HEK293 (cell line): ENCODE results near the gene TGFBI.

Experiments
- CTCF ChIA-PET: fragments of 350-600 bp; formaldehyde crosslinking; extraction: SDS; loops from one replicate; lab custom pipeline; 2021; ENCODE audit warnings: antibody characterized with exemption; lab: Yijun Ruan, JAX
- POLR2A ChIA-PET: fragments of 300-600 bp; formaldehyde crosslinking; extraction: SDS; loops from one replicate; lab custom pipeline; 2020; ENCODE audit warnings: antibody characterized with exemption, inconsistent platforms; lab: Yijun Ruan, JAX
- H3K27ac ChIP-seq: fragments of 200-500 bp; sonication (Bioruptor generic); 2 replicates; pipeline ENCODE4 v1.5.1; 2014; ENCODE audit warnings: low read depth, low read length, control low read depth, inconsistent platforms; ENCODE audit errors: extremely low read depth
- H3K36me3 ChIP-seq, 2 experiments: fragments of 200-500 bp in 1 of 2; sonication (Bioruptor generic) in 1 of 2; 1 replicate in 1 of 2; 2 replicates in 1 of 2; pipeline ENCODE4 v1.5.1; 2014 to 2017; ENCODE audit warnings: inconsistent platforms in 2 of 2, low read length in 2 of 2; ENCODE audit not compliant: control insufficient read depth in 2 of 2, insufficient read depth in 1 of 2
- H3K4me1 ChIP-seq: fragments of 200-500 bp; sonication (Bioruptor generic); 2 replicates; pipeline ENCODE4 v1.5.1; 2014; ENCODE audit warnings: mild to moderate bottlenecking, low read length, inconsistent platforms; ENCODE audit not compliant: control insufficient read depth, insufficient read depth
- H3K4me3 ChIP-seq: 2 replicates; pipeline ENCODE4 v1.5.1; 2011; ENCODE audit warnings: low read depth, mild to moderate bottlenecking, control low read depth, low read length, moderate library complexity
- H3K9me3 ChIP-seq: fragments of 200-500 bp; sonication (Bioruptor generic); 2 replicates; pipeline ENCODE4 v1.5.1; 2014; ENCODE audit warnings: low read depth, low read length, inconsistent platforms; ENCODE audit not compliant: control insufficient read depth, insufficient read depth
- GFI1B ChIP-seq: fragments of 450-650 bp; formaldehyde crosslinking; IDR thresholded peaks from 2 replicates; pipeline ENCODE4 v1.5.1; 2016; ENCODE audit warnings: missing biosample characterization, missing genetic modification characterization
- GLIS1 ChIP-seq: fragments of 450-650 bp; formaldehyde crosslinking; IDR thresholded peaks from 2 replicates; pipeline ENCODE4 v1.5.1; 2016; ENCODE audit warnings: missing biosample characterization, missing genetic modification characterization
- HIC1 ChIP-seq: fragments of 450-650 bp; formaldehyde crosslinking; IDR thresholded peaks from 2 replicates; pipeline ENCODE4 v1.5.1; 2016; ENCODE audit warnings: missing biosample characterization, missing genetic modification characterization
- IKZF3 ChIP-seq: fragments of 450-650 bp; IDR thresholded peaks from 2 replicates; pipeline ENCODE4 v1.5.0; 2018; ENCODE audit warnings: missing biosample characterization, mild to moderate bottlenecking, missing genetic modification characterization, moderate library complexity
- INSM2 ChIP-seq: fragments of 450-650 bp; formaldehyde crosslinking; IDR thresholded peaks from 2 replicates; pipeline ENCODE4 v1.5.1; 2016; ENCODE audit warnings: missing biosample characterization, missing genetic modification characterization
- KLF1 ChIP-seq: fragments of 450-650 bp; formaldehyde crosslinking; IDR thresholded peaks from 2 replicates; pipeline ENCODE4 v1.5.1; 2016; ENCODE audit warnings: missing biosample characterization, missing genetic modification characterization
- PRDM1 ChIP-seq: fragments of 450-650 bp; formaldehyde crosslinking; IDR thresholded peaks from 2 replicates; pipeline ENCODE4; 2016; ENCODE audit warnings: missing biosample characterization, missing genetic modification characterization
- REPIN1 ChIP-seq: fragments of 450-650 bp; formaldehyde crosslinking; IDR thresholded peaks from 2 replicates; pipeline ENCODE4 v1.5.1; 2017; ENCODE audit warnings: missing biosample characterization, missing genetic modification characterization, low read depth
- REST ChIP-seq: fragments of 450-650 bp; formaldehyde crosslinking; IDR thresholded peaks from 2 replicates; pipeline ENCODE4 v1.5.1; 2016; ENCODE audit warnings: missing biosample characterization, missing genetic modification characterization
- SP7 ChIP-seq: fragments of 450-650 bp; formaldehyde crosslinking; IDR thresholded peaks from 2 replicates; pipeline ENCODE4 v1.5.1; 2016; ENCODE audit warnings: missing biosample characterization, missing genetic modification characterization
- ZBTB21 ChIP-seq: fragments of 450-650 bp; formaldehyde crosslinking; IDR thresholded peaks from 2 replicates; pipeline ENCODE4 v1.5.1; 2017; ENCODE audit warnings: missing biosample characterization, missing genetic modification characterization
- ZBTB49 ChIP-seq: fragments of 450-650 bp; formaldehyde crosslinking; IDR thresholded peaks from 2 replicates; pipeline ENCODE4 v1.5.1; 2016; ENCODE audit warnings: missing biosample characterization, missing genetic modification characterization, low read depth
- ZEB2 ChIP-seq: fragments of 450-650 bp; formaldehyde crosslinking; IDR thresholded peaks from 2 replicates; pipeline ENCODE4 v1.5.1; 2016; ENCODE audit warnings: missing biosample characterization, missing genetic modification characterization
- ZNF10 ChIP-seq: fragments of 450-650 bp; formaldehyde crosslinking; IDR thresholded peaks from 2 replicates; pipeline ENCODE4 v1.5.1; 2017; ENCODE audit warnings: missing biosample characterization, missing genetic modification characterization
- ZNF114 ChIP-seq: fragments of 450-650 bp; formaldehyde crosslinking; IDR thresholded peaks from 2 replicates; pipeline ENCODE4 v1.5.0; 2017; ENCODE audit warnings: missing biosample characterization, missing genetic modification characterization
- ZNF335 ChIP-seq: fragments of 450-650 bp; formaldehyde crosslinking; conservative IDR thresholded peaks from 2 replicates; pipeline ENCODE4 v1.5.1; 2016; ENCODE audit warnings: missing biosample characterization, missing genetic modification characterization
- ZNF426 ChIP-seq: fragments of 450-650 bp; formaldehyde crosslinking; IDR thresholded peaks from 2 replicates; pipeline ENCODE4 v1.5.1; 2017; ENCODE audit warnings: missing biosample characterization, missing genetic modification characterization, mild to moderate bottlenecking, inconsistent platforms, moderate library complexity
- ZNF510 ChIP-seq: fragments of 450-650 bp; formaldehyde crosslinking; IDR thresholded peaks from 2 replicates; pipeline ENCODE4 v1.5.1; 2018; ENCODE audit warnings: mild to moderate bottlenecking, missing genetic modification characterization, missing biosample characterization; ENCODE audit not compliant: insufficient replicate concordance
- ZNF518A ChIP-seq: fragments of 450-650 bp; formaldehyde crosslinking; conservative IDR thresholded peaks from 2 replicates; pipeline ENCODE4 v1.5.1; 2016; ENCODE audit warnings: low read depth, missing biosample characterization, missing genetic modification characterization
- ZNF629 ChIP-seq: fragments of 450-650 bp; formaldehyde crosslinking; IDR thresholded peaks from 2 replicates; pipeline ENCODE4 v1.5.1; 2017; ENCODE audit warnings: missing biosample characterization, missing genetic modification characterization
- ZNF660 ChIP-seq: fragments of 450-650 bp; IDR thresholded peaks from 2 replicates; pipeline ENCODE4 v1.5.1; 2018; ENCODE audit warnings: missing biosample characterization, mild to moderate bottlenecking, missing genetic modification characterization
- ZNF792 ChIP-seq: fragments of 450-650 bp; formaldehyde crosslinking; IDR thresholded peaks from 2 replicates; pipeline ENCODE4 v1.5.1; 2016; ENCODE audit warnings: missing biosample characterization, missing genetic modification characterization

TGFBI gene

GRCh38 chr5:136053336-136054141 lies 24.8 kb downstream of the TGFBI start:
- no peaks in the 10 kb centered on the region for H3K9me3 ChIP-seq
- ChIA-PET CTCF (interaction anchor here (0.6 to 4.3 kb wide), 8 partner anchors 8 to 417 kb away, joined by 3 to 19 read pairs (median 4); no protein-coding TSS in a partner anchor), POLR2A (interaction anchor here (0.6 to 1.4 kb wide), 3 partner anchors 9 to 1899 kb away, joined by 3 to 5 read pairs (median 4); no protein-coding TSS in a partner anchor)
- TF ChIP-seq REPIN1 (tag by site-specific recombination) (no peak), ZNF335 (0 out of 2 replicates have a peak, but pooled peaks have one; percentile 19), ZNF426 (tag by site-specific recombination) (no peak), ZNF629 (peak; percentile 88), ZBTB21 (tag by site-specific recombination) (peak; percentile 58), KLF1 (tag by site-specific recombination) (no peak), SP7 (tag by site-specific recombination) (peak; percentile 80), ZBTB49 (no peak), ZNF510 (no peak), REST (tag by site-specific recombination) (no peak), INSM2 (peak; percentile 53; the same call in 1 of the 2 replicates), ZNF114 (no peak), HIC1 (tag by site-specific recombination) (peak; percentile 30; the same call in 1 of the 2 replicates), PRDM1 (tag by site-specific recombination) (peak; percentile 95), IKZF3 (tag by site-specific recombination) (no peak), GFI1B (tag by site-specific recombination) (no peak), ZEB2 (tag by site-specific recombination) (peak; percentile 84), ZNF792 (tag by site-specific recombination) (no peak), ZNF518A (tag by site-specific recombination) (0 out of 2 replicates have a peak, but pooled peaks have one; percentile 28), GLIS1 (tag by site-specific recombination) (peak; percentile 84), ZNF10 (tag by site-specific recombination) (peak; percentile 74), ZNF660 (tag by site-specific recombination) (peak; percentile 94)

More at GRCh38 chr5:136053336-136054141, 24.8 kb downstream of the TGFBI start:
- H3K36me3 ChIP-seq: no peaks in the 10 kb centered on the region
- no peak overlapping the region for H3K4me3 ChIP-seq
- H3K4me1 ChIP-seq: peaks cover 15% of the 10 kb centered on the region
- H3K27ac ChIP-seq: no peak overlapping the region
